AML-193 (cell line): ENCODE measurements around the gene NFATC1.

Experiments
- DNase-seq, 2 experiments: peaks; one replicate each; lab custom pipeline; 2025; lab: John Stamatoyannopoulos, UW

Gene NFATC1

GRCh38 chr18:79508565-79509535, 113.1 kb downstream of the NFATC1 start:
- DNase-seq = peak; percentile 15 to 48

DNA sequence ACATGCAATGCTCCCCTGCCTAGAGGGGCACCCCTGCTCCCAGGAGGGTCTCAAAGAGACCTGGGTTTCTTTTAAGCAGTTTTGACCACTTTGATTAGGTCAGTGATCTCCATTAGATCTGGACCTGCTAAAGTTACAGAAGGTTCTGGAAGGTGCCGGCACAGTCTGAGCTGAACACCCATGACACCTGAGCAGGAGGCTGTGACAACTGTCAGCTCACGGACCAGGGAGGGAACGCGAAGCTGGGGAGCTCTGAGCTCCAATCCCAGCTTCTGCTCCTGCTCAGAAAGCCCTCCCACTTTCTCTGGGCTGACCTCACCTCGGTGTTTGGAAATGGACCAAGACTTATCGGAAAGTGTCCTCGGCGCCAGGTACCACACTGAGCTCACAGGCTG, 113.8 kb downstream of the NFATC1 start:
- DNase-seq = no peak

GRCh38 chr18:79510046-79510685, 114.4 kb downstream of the NFATC1 start:
- DNase-seq = no peak

- DNase-seq = no peak
Observed at GRCh38 chr18:79510731-79511241, 115.1 kb downstream of the NFATC1 start.

DNA sequence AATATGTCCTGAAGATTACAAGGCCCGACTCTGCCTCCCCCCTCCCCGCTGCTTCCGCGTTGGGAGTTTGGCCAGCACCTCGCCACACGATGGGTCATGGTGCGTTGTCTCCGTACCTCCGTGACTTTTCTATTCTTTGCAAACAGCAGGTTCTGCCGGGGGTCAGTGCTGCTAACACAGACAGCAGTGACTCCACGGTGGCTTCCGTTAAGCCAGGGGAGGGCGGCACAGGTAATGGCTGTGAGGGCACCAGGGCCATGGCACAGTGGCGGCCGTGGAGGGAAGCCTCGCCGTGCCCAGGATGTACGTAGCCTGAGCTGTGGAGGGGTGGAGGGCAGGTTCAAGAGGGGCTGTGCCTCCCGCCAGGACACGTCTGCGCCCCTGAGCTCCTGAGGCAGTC, 115.5 kb downstream of the NFATC1 start:
- DNase-seq = no peak

- DNase-seq = no peak
Observed at GRCh38 chr18:79511671-79512301, 116.1 kb downstream of the NFATC1 start.

- no peak for DNase-seq
Observed at GRCh38 chr18:79512461-79513380, 117.0 kb downstream of the NFATC1 start.

DNA sequence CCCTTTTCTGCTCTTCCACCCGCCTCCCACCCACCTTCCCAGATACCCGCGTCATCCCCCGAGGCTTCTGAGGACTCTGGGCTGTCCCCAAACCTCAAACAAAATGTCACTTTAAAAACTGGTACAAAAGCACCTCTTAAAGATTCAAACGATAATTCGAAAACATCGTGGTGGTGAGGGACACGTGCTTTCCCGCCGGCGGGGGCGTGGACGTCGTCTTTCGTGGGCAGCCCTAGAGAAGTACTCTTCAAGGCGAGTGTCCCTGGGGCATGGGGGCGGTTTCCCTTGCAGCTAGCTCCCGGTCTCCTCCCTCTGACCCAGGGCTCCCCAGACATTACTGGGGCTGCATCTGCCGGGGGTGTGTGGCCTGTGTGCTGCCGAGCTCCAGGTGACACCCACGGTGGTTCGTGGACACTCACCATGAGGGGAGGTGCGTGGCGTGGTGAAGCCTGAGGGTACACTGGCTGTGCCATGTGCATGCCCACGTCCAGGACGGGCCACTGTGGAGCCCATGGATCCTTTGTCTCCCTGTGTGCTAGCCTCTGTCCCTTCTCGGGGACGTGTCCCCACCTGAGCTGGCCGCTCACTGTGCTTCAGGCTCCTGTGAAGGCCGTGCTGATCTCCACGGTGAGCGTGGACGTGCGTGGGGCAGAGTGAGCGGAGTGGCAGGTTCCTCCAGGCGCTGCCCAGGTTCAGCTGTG, 117.8 kb downstream of the NFATC1 start:
- no peak for DNase-seq

GRCh38 chr18:79515331-79515730, 119.6 kb downstream of the NFATC1 start:
- DNase-seq = no peak

- DNase-seq = no peak
Observed at GRCh38 chr18:79515944-79516351, 120.2 kb downstream of the NFATC1 start.

- DNase-seq = no peak
Observed at GRCh38 chr18:79516441-79516931, 120.8 kb downstream of the NFATC1 start.

DNA sequence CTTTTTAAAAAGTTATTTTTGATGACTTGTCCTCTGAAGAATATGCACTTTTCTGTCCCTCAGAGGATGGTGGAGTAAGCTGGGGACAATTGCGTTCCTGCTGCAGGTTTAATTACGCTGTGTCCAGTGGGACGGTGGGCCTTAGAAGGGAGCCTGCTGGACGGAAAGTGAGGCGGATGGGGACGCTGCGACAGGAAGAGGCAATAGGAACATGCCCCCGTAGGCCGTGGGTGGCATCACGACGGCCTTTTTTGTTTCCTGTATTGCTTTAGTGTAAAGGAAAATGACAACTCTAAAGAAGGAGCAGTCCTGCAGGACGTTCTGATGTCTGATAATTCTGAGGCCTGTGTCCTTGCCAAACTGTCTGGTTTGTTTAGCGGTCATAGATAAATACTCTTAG, 121.6 kb downstream of the NFATC1 start:
- DNase-seq = no peak

DNA sequence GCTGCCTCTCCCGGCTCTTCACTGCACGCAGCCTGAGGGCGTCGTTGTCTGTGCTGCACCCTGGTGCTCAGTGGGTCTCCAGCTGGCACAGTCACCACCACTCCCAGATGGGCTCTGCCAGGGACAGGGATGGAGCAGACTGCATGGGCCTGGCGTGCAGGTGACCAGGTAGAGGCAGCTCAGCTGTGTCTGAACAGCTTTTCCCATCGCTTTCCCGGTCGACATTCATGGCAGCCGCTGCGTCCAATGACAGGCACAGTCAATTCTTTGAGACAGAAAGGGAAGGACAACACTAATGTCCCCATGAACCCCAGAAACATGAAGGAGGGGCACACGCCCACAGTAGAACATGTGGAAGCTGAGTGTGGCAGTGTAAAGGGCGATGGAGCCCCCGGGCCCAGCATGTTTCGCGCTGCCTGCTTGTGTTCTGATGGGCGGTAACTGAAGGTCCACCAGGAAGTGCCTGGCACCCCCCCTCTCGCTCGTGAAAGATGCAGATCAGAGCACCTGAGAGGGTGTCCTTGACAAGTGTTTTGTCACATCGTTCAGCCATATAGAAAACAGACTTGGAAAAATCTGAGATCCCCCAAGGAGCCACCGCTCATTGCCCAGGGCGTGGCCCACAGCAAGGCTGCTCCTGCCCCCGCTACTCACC, 122.4 kb downstream of the NFATC1 start:
- DNase-seq = no peak

GRCh38 chr18:79518683-79519128, 123.0 kb downstream of the NFATC1 start:
- no peak for DNase-seq

- no peak for DNase-seq
Observed at GRCh38 chr18:79519751-79520477, 124.2 kb downstream of the NFATC1 start.

DNA sequence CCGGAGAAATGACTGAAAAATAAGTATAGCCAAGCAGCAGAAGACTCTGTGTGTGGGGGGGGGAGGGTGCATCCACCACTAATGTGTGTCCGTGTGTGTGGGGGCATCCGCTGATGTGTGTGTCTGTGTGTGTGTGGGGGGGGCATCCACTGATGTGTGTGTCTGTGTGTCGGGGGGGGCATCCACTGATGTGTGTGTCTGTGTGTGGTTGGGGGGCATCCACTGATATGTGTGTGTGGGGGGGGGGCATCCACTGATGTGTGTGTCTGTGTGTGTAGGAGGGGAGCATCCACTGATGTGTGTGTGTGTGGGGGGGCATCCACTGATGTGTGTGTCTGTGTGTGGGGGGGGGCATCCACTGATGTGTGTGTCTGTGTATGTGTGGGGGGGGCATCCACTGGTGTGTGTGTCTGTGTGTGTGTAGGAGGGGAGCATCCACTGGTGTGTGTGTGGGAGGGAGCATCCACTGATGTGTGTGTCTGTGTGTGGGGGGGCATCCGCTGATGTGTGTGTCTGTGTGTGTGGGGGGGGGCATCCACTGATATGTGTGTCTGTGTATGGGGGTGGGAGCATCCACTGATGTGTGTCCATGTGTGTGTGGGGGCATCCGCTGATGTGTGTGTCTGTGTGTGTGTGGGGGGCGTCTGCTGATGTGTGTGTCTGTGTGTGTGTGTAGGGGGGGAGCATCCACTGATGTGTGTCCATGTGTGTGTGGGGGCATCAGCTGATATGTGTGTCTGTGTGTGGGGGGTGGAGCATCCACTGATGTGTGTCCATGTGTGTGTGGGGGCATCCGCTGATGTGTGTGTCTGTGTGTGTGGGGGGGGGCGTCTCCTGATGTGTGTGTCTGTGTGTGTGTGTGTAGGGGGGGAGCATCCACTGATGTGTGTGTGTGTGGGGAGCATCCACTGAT, 125.0 kb downstream of the NFATC1 start:
- no peak for DNase-seq

DNA sequence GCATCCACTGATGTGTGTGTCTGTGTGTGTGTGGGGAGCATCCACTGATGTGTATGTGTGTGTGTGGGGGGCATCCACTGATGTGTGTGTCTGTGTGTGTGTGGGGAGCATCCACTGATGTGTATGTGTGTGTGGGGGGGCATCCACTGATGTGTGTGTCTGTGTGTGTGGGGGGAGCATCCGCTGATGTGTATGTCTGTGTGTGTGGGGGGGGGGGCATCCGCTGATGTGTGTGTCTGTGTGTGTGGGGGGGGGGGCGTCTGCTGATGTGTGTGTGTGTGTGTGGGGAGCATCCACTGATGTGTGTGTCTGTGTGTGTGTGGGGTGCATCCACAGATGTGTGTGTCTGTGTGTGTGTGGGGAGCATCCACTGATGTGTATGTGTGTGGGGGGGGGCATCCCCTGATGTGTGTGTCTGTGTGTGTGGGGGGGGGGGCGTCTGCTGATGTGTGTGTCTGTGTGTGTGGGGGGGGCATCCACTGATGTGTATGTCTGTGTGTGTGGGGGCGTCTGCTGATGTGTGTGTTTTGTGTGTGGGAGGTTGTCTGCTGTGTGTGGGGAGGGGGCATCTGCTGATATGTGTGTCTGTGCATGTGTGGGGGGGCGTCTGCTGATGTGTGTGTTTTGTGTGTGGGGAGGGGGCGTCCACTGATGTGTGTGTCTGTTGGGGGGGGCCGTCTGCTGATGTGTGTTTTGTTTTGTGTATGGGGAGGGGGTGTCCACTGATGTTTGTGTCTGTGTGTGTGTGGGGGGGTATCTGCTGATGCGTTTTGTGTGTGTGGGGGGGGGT, 125.9 kb downstream of the NFATC1 start:
- DNase-seq = no peak
